ENCODE data around the gene FAM107B.
"Not testable (repeated sequence)": the region's sequence is repeated elsewhere in the genome, so short reads cannot be mapped to it uniquely, and the experiment has no call there.

FAM107B gene

DNA sequence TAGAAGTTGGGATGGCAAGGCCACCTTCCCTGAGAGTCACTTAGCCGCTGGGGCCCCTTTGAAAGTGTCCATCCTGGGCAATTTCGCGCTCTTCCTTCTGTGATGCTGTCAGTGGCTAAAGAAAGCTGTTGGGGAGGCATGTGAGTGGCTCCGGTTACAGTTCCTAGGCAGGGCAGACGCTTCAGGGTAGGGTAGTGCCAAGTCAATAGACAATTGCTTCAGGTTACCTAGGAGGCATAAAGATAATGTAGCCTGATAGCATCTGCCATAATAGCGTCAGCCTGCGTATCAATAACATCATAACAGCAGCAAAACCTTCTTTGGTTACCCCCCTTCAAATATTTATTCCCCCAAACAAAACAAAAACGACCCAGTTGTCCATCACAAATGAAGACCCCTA, at the start of gene FAM107B:
Gene FAM107B, minus strand, starts transcription at position 101 of the 400 bp plus-strand sequence. CDS start 234 bp downstream, outside the sequence.
- no peak for DNase-seq

GRCh38 chr10:14823966-14824365, 49.3 kb upstream of the FAM107B start:
- DNase-seq = no peak

GRCh38 chr10:14822879-14823755, 48.4 kb upstream of the FAM107B start:
- no peak for DNase-seq

DNA sequence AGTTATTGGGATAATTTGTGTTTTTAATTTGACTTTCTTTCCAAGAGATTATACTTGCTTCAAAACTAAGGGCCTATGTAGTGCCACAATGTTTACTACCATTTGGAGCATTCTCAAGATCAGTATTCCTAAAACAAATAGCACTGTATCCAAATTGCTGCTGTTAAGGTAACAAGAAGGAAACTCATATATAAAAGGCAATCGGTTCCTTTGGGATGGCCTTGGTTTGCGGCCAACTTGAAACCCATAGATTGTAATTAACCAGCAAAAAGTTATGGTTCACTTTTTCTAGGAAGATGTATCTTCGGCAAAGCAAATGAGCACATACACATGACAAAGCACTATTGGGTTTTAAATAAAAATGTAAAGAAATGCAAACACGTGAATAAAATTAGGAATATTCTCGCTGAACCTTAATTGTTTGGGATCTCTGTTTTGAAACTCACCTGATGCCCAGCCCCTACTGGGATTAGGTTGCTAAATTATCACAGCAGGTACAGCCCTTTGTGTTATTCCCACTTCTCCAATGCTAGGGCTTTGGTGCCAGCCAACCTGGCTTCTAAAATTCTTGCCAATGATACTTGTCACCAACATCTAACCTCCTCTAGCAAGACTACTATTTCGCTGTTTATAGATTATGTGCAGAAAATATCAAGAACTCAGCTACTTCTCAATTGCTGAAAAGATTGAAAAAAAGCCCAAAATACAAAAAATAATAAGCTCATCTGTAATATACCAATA, 47.1 kb upstream of the FAM107B start:
- DNase-seq = no peak

GRCh38 chr10:14820775-14821154, 46.1 kb upstream of the FAM107B start:
- DNase-seq = no peak

DNA sequence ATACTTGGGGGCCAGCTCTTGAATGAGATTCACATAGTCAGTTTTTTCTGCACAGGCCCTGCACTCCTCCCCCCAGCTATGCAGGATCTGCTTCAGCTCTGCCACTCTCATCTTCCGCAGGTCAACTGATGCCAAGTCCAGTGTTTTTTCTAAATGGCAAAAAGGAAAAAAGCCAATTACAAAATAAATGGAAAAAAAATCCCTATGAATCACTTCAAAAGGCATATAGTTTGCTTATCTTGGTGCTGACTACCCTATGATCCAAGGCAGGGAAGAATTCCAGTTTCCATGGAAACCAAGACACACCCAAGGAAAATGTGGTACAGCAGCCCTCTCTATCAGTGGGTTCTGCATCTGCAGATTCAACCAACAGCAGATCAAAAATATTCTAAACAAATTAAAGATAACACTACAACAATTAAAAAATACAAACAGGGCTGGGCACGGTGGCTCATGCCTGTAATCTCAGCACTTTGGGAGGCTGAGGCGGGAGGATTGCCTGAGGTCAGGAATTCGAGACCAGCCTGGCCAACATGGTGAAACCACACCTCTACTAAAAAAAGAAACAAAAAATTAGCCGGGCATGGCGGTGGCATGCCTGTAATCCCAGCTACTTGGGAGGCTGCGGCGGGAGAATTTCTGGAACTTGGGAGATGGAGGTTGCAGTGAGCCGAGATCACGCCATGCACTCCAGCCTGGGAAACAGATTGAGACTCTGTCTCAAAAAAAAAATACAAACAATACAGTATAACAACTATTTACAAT, 45.5 kb upstream of the FAM107B start:
- DNase-seq = no peak

GRCh38 chr10:14816717-14817116, 42.0 kb upstream of the FAM107B start:
- not testable (repeated sequence) for DNase-seq

GRCh38 chr10:14815681-14816080, 41.0 kb upstream of the FAM107B start:
- DNase-seq = no peak

DNA sequence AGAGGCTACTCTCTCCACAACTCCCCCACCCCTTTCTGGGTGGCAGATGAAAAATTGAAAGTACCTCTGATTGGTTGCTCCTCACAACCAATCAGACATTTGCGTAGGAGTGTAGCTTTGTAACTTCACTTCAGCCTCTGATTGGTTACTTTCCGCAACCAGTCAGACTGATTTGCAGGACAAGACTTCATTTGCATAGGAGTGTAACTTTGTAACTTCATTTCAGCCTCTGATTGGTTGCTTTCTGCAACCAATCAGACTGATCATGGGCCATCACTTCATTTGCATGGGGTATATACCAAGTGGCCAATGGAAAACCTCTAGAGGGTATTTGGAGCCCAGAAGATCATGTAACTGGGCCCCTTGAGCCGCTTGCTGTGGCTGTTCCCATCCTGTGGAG, 37.6 kb upstream of the FAM107B start:
- no peak for DNase-seq

- no peak for DNase-seq
Observed at GRCh38 chr10:14810969-14811953, 36.6 kb upstream of the FAM107B start.

DNA sequence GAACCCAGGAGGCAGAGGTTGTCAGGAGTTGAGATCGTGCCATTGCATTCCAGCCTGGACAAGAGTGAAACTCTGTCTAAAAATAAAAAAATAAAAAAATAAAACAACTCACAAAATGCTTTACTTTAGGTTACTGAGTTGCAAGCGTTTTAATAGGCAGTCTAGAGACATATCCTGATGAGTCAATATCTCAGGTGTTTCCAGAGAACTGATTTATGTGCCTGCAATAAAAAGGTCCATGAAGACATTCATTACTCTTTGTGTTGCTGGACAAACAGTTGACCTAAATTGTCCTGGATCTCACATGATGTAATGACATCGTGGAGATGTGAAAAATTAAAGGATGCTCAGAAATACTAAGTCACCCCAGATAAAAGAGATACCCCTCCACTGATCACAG, 31.6 kb upstream of the FAM107B start:
- no peak for DNase-seq

- DNase-seq = no peak
Observed at GRCh38 chr10:14803827-14804226, 29.1 kb upstream of the FAM107B start.

DNA sequence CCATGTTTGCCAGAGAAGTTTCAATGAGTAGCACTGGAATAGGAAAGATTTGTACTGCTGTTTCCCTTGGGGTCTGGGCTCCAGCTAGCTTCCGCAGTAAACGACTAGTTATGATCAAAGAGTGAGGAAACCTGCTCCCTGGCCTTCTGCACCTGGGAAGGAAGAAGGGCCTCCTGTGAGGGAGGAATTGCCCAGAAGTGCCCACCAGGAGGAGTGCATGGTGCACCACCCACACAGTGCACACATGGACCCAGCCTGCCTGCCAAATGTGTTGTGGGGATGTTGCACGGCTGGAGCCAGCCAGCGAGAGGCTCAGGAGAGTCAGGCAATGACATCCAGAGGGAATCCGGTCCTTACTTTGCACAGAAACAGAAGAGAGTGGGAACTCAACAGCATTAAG, 27.0 kb upstream of the FAM107B start:
- DNase-seq = no peak

GRCh38 chr10:14800397-14800796, 25.7 kb upstream of the FAM107B start:
- no peak for DNase-seq

DNA sequence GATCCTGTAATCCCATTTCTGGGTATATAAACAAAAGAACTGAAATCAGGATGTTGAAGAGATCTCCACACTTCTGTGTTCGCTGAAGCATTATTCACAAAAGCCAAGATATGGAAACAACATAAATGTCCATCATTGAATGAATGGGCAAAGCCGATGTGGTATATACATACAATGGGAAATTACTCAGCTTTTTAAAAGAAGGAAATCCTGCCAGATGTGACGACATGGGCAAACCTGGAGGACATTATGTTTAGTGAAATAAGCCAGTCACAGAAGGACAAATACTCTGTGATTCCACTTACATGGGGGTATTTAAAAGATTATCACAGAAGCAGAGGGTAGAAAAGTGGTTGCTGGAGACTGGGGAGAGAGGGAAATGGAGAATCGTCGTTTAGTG, 23.9 kb upstream of the FAM107B start:
- no peak for DNase-seq

DNA sequence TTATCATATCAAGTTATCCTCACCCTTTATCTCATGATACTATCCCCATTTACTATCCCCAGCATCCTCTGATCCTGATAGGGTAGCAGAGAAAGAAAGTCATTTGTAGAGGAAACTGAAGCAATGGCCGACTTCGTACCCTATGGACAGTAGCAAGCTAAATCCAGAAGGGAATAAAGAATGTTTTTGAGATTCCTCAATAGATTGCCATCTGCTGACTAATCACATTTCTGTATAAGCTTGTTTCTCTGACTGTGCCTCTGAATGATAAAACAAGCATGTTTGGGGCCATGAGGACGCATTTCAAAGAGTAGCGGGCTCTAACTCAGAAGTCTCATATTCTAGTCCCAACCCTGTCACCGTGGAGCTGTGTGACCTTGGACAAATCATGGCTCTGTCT, 13.2 kb upstream of the FAM107B start:
- no peak for DNase-seq

- no peak for DNase-seq
Observed at GRCh38 chr10:14784459-14785055, 9.9 kb upstream of the FAM107B start.

GRCh38 chr10:14782691-14783363, 8.1 kb upstream of the FAM107B start:
- no peak for DNase-seq

- no peak for DNase-seq
Observed at GRCh38 chr10:14781763-14782162, 7.1 kb upstream of the FAM107B start.

- no peak for DNase-seq
Observed at GRCh38 chr10:14779001-14779651, 4.4 kb upstream of the FAM107B start.

DNA sequence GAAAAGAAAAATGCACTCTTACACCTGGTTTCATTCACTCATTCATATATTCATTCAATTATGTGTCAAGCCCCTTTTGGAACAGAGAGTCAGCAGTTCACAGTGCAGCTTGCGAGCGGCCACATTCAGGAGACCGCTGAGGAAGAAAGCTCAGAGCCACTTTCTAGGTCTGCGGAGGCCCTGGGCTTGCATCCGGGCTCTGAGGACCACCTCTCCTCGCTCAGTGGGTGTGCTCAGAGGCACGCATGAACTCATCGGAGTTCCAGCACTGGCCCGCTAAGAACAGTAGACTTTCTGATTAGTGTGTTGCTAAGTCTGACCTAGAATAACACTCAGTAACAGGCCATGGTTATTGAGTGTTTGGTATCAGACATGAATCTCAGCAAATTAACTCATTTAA, 1.8 kb upstream of the FAM107B start:
- DNase-seq = no peak

Measured in activated effector memory CD4-positive, alpha-beta T cell treated with Interleukin-2 at 50 U/mL for 16 hours (primary cell).